ENCODE data around the gene HPCAL4.
A peak's percentile ranks its signal among the peaks of the same experiment; 100 is the strongest.

DNA sequence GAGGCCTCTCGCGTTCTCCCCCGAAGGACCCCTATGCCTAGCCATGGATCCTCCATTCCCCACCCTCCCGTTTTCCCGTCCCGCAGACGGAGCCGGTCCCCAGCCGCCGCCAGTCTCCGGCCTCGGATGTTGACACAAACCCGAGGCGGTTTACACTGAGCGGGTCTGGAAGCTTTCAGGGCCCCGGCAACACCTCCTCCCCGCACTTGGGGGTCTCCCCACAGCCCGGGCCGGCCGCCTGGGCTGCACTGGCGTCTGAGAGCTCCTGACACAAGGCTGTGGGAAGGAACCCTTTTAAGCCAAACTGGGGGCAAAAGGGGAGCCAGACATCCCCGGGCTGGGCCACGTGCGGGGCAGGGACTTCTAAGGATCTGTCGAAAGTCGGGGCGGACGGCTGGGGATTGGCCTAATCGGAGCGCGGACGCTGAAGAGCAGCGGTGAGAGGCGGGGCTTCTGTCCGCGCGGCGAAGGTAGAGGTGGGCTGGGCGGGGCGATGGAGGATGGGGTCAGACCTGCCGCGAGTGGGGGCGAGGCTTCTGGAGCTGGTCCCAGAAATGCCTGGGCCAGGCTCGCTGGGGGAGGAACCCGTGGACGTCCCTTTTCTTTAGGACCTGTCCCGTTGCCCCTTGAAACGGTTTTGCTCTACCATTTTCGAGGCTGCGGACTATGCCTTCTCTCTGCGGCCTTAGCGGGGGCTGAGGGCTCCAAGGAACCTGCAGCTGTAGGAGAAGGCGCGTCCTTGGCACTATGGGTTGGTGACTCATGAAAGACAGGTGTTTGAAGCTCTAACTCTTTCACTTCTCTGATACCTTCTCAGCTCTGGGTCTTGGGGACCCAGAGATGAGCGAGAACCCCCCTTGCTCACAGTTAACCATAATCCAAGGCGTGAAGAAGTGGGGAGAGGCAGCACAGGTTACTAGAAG lies 1.2 kb upstream of the HPCAL4 start:
- TF ChIP-seq GABPB1 (CRISPR knock-in tag; IDR thresholded peaks at IDR 0.05), result no peak
- TF ChIP-seq CTCF (IDR thresholded peaks at IDR 0.05), result no peak
- TF ChIP-seq, protein P1, sequence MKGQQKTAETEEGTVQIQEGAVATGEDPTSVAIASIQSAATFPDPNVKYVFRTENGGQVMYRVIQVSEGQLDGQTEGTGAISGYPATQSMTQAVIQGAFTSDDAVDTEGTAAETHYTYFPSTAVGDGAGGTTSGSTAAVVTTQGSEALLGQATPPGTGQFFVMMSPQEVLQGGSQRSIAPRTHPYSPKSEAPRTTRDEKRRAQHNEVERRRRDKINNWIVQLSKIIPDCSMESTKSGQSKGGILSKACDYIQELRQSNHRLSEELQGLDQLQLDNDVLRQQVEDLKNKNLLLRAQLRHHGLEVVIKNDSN (CRISPR knock-in tag; IDR thresholded peaks at IDR 0.05), result peak; percentile 61; the same call in 1 of the 2 replicates
- TF ChIP-seq RELA (CRISPR knock-in tag; IDR thresholded peaks at IDR 0.05; ENCODE audit: borderline replicate concordance), result no peak
- TF ChIP-seq, protein P2, sequence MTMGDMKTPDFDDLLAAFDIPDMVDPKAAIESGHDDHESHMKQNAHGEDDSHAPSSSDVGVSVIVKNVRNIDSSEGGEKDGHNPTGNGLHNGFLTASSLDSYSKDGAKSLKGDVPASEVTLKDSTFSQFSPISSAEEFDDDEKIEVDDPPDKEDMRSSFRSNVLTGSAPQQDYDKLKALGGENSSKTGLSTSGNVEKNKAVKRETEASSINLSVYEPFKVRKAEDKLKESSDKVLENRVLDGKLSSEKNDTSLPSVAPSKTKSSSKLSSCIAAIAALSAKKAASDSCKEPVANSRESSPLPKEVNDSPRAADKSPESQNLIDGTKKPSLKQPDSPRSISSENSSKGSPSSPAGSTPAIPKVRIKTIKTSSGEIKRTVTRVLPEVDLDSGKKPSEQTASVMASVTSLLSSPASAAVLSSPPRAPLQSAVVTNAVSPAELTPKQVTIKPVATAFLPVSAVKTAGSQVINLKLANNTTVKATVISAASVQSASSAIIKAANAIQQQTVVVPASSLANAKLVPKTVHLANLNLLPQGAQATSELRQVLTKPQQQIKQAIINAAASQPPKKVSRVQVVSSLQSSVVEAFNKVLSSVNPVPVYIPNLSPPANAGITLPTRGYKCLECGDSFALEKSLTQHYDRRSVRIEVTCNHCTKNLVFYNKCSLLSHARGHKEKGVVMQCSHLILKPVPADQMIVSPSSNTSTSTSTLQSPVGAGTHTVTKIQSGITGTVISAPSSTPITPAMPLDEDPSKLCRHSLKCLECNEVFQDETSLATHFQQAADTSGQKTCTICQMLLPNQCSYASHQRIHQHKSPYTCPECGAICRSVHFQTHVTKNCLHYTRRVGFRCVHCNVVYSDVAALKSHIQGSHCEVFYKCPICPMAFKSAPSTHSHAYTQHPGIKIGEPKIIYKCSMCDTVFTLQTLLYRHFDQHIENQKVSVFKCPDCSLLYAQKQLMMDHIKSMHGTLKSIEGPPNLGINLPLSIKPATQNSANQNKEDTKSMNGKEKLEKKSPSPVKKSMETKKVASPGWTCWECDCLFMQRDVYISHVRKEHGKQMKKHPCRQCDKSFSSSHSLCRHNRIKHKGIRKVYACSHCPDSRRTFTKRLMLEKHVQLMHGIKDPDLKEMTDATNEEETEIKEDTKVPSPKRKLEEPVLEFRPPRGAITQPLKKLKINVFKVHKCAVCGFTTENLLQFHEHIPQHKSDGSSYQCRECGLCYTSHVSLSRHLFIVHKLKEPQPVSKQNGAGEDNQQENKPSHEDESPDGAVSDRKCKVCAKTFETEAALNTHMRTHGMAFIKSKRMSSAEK (CRISPR knock-in tag; IDR thresholded peaks at IDR 0.05; ENCODE audit: borderline replicate concordance), result no peak
- no peak for TF ChIP-seq OVOL2 (CRISPR knock-in tag; IDR thresholded peaks at IDR 0.05; ENCODE audit: borderline replicate concordance)
- TF ChIP-seq ATF6 (CRISPR knock-in tag; IDR thresholded peaks at IDR 0.05), result no peak
- no peak for TF ChIP-seq JUN (CRISPR knock-in tag; IDR thresholded peaks at IDR 0.05)
- TF ChIP-seq, protein P3, sequence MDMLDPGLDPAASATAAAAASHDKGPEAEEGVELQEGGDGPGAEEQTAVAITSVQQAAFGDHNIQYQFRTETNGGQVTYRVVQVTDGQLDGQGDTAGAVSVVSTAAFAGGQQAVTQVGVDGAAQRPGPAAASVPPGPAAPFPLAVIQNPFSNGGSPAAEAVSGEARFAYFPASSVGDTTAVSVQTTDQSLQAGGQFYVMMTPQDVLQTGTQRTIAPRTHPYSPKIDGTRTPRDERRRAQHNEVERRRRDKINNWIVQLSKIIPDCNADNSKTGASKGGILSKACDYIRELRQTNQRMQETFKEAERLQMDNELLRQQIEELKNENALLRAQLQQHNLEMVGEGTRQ (CRISPR knock-in tag; IDR thresholded peaks at IDR 0.05), result peak; percentile 55
- TF ChIP-seq TCF7 (CRISPR knock-in tag; IDR thresholded peaks at IDR 0.05; ENCODE audit: low read depth), result no peak
- TF ChIP-seq, protein P4, sequence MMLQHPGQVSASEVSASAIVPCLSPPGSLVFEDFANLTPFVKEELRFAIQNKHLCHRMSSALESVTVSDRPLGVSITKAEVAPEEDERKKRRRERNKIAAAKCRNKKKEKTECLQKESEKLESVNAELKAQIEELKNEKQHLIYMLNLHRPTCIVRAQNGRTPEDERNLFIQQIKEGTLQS (CRISPR knock-in tag; conservative IDR thresholded peaks at IDR 0.05), result no peak
- TF ChIP-seq ZNF416 (CRISPR knock-in tag; IDR thresholded peaks at IDR 0.05), result no peak
